ENCODE measurements around the gene USP53. TPM values are rescaled to one million over a fixed set of nuclear protein-coding genes. Genes with fewer than 3 reads are reported as not detected.
A peak's percentile ranks its signal among the peaks of the same experiment; 100 is the strongest.

USP53 gene
- total and polyA plus RNA-seq, 2 of the 13 experiments (the other 11 are each of a cell fraction or from before 2014, with no cell fraction given) = 5.3 to 8.1 TPM

DNA sequence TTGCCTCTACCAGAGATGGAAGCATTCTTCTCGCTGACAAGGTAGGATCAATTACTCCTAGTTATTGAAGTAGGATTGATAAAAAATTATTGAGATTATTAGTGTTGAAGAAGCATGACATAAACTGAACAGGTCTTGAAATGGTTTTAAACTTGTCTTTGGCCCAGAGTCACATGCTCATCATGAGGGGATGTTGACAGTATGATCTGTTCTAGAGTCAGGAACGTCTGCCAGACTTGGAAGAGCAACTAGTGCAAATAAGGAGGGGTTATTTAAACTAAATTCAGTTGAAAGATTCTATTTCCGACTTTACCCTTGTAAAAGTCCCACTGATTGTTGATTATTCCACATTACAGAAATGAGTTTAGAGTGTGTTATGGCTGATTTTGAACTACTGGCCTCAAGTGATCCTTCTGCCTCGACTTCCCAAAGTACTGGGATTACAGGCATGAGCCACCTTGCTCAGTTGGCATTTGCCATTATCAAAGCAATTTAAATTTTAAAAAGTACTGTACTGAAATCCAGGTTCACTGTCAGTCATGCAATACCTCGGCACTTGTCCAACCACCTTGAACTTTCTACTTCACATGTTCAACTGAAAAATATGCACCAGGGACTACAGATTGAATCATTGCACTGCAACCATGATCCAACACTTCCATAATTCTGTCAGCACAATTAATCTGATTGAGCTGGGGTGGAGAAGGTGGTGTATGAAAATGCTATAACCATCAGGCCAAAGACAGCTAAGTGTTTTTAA, 89.7 kb downstream of the USP53 start (continued):
- TF ChIP-seq, protein P1, sequence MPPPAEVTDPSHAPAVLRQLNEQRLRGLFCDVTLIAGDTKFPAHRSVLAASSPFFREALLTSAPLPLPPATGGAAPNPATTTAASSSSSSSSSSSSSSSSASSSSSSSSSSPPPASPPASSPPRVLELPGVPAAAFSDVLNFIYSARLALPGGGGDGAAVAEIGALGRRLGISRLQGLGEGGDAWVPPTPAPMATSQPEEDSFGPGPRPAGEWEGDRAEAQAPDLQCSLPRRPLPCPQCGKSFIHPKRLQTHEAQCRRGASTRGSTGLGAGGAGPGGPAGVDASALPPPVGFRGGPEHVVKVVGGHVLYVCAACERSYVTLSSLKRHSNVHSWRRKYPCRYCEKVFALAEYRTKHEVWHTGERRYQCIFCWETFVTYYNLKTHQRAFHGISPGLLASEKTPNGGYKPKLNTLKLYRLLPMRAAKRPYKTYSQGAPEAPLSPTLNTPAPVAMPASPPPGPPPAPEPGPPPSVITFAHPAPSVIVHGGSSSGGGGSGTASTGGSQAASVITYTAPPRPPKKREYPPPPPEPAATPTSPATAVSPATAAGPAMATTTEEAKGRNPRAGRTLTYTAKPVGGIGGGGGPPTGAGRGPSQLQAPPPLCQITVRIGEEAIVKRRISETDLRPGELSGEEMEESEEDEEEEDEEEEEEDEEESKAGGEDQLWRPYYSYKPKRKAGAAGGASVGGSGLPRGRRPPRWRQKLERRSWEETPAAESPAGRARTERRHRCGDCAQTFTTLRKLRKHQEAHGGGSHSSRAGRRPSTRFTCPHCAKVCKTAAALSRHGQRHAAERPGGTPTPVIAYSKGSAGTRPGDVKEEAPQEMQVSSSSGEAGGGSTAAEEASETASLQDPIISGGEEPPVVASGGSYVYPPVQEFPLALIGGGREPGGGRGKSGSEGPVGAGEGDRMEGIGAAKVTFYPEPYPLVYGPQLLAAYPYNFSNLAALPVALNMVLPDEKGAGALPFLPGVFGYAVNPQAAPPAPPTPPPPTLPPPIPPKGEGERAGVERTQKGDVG (CRISPR knock-in tag; IDR thresholded peaks at IDR 0.05; ENCODE audit: borderline replicate concordance) = no peak
- TF ChIP-seq MATR3 (CRISPR knock-in tag; IDR thresholded peaks at IDR 0.05) (no peak), TAF1 (CRISPR knock-in tag; IDR thresholded peaks at IDR 0.05) (no peak), JUN (CRISPR knock-in tag; IDR thresholded peaks at IDR 0.05) (no peak), ZBTB20 (CRISPR knock-in tag; IDR thresholded peaks at IDR 0.05; ENCODE audit: borderline replicate concordance, low read depth) (no peak), ZMYM2 (CRISPR knock-in tag; IDR thresholded peaks at IDR 0.05) (peak; percentile 45; the same call in 1 of the 2 replicates), ZNF615 (CRISPR knock-in tag; IDR thresholded peaks at IDR 0.05; ENCODE audit: borderline replicate concordance) (no peak), EHMT2 (IDR thresholded peaks at IDR 0.05; ENCODE audit: borderline replicate concordance, low read depth, low read length) (no peak), SP1 (IDR thresholded peaks at IDR 0.05) (no peak), SP1 (CRISPR knock-in tag; IDR thresholded peaks at IDR 0.05) (no peak), ZNF598 (CRISPR knock-in tag; IDR thresholded peaks at IDR 0.05; ENCODE audit: borderline replicate concordance) (no peak), CEBPG (CRISPR knock-in tag; IDR thresholded peaks at IDR 0.05) (no peak), GATA4 (IDR thresholded peaks at IDR 0.05; ENCODE audit: borderline replicate concordance, low read depth) (no peak), ZNF563 (CRISPR knock-in tag; IDR thresholded peaks at IDR 0.05) (no peak), FOXO1 (CRISPR knock-in tag; IDR thresholded peaks at IDR 0.05) (no peak), ZNF7 (CRISPR knock-in tag; IDR thresholded peaks at IDR 0.05) (no peak), MBD4 (IDR thresholded peaks at IDR 0.05; ENCODE audit: borderline replicate concordance, low read length) (no peak; the same call in 1 of the 2 replicates), HNRNPLL (IDR thresholded peaks at IDR 0.05; ENCODE audit: low read depth, low read length, poor library complexity, severe bottlenecking) (no peak)
- TF ChIP-seq, protein P2, sequence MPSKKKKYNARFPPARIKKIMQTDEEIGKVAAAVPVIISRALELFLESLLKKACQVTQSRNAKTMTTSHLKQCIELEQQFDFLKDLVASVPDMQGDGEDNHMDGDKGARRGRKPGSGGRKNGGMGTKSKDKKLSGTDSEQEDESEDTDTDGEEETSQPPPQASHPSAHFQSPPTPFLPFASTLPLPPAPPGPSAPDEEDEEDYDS (CRISPR knock-in tag; IDR thresholded peaks at IDR 0.05) = no peak
- TF ChIP-seq, protein P3, sequence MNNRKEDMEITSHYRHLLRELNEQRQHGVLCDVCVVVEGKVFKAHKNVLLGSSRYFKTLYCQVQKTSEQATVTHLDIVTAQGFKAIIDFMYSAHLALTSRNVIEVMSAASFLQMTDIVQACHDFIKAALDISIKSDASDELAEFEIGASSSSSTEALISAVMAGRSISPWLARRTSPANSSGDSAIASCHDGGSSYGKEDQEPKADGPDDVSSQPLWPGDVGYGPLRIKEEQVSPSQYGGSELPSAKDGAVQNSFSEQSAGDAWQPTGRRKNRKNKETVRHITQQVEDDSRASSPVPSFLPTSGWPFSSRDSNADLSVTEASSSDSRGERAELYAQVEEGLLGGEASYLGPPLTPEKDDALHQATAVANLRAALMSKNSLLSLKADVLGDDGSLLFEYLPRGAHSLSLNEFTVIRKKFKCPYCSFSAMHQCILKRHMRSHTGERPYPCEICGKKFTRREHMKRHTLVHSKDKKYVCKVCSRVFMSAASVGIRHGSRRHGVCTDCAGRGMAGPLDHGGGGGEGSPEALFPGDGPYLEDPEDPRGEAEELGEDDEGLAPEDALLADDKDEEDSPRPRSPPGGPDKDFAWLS (CRISPR knock-in tag; IDR thresholded peaks at IDR 0.05; ENCODE audit: borderline replicate concordance) = no peak
